GM21515 (cell line): Measurements from ENCODE around the gene PI4K2A.

Experiments used
- ATAC-seq: cut with Tn5 transposase; IDR thresholded peaks from one replicate; pipeline ENCODE4 v1.9.1; 2021; ENCODE audit not compliant: unreplicated experiment

PI4K2A gene

GRCh38 chr10:97703398-97704067 lies 63.1 kb downstream of the PI4K2A start:
- ATAC-seq: no peak

DNA sequence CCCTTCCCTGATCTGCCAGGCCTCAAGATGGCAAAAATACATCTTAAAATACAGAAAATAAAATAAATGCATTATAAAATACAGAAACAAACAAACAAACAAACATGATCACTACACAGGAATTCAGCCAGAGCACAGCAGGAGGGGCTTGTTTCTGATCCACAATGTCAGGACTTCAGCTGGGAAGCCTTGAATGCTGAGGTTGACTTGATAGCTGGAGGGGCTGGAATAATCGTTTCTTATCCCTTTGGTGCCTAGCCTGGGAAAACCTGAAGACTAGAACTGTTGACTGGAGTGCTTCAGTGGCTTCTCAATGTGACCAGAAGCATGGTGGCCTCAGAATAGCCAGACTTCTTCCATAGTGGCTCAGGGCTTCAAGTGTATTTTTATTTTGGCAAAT lies 63.9 kb downstream of the PI4K2A start:
- no peak for ATAC-seq

DNA sequence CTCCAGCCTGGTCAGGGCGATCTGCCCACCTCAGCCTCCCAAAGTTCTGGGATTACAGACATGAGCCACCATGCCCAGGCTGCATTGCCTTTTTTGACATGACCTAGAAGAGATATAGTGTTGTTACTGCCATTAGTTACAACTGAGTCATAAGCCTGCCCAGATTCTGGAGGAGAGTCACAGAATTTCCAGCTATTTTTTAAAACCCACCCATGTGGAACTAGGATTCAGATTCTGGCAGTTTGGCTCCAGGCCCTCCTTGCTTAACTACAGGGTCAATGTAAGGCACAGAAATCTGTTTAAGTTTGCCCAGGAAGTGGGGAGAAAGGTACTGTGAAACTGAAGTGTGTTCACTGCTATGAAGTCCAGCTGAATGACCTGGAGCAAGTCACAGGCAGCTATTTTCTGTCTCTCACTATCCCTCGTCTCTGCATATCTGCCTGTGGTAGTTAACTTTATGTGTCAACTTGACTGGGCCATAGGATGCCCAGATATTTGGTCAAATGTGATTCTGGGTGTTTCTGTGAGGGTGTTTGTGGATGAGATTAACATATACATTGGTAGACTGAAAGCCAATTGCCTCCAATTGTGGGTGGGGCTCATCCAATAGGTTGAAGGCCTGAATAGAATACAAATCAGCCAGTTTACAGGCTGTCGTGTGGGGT lies 64.7 kb downstream of the PI4K2A start:
- no peak for ATAC-seq

- no peak for ATAC-seq
These were observed 66.8 kb downstream of the PI4K2A start for GRCh38 chr10:97707134-97707861.

GRCh38 chr10:97708167-97708566 lies 67.7 kb downstream of the PI4K2A start:
- ATAC-seq: no peak

DNA sequence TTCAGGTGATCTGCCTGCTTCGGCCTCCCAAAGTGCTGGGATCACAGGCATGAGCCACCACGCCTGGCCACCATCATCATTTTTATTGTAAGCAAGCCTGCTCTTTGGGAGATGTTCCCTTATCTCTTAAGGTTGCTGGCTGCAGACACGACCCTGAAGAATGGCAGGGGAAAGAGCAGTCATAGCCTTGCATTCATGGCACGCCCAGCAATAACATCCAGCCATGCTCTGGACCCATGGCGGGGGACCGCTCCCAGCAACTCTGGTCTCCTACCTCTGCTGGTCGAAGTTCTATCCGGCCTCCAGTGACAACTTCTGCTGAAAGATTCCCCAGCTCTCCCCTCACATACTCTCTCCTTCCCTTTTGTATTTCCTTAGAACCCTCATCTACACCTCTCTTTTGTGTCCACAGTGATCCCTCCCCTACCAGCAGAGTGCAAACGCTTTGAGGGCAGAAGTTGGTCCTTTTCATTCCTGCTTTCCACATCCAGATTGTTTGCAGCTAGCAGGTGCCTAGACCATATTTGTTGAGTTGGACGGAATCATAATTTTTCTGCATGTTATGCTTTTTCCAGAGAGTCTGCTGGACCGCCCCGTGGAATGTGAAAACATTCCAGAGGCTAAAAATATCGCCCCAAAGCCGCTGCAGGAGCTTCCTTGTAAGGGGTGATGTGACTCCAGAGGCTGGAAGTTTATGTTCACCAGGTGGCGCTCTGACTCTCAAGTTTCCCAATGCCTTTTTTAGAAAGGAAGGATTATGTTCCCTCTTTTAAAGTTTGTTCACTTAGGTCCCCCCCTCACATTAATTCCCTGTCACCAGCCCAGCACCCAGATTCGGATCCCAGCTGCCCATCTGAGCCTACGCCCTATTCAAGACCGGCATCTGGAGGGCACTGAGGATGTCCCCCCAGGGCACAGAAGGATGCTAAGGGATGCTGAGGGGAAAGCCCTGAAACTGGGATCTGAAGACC lies 68.8 kb downstream of the PI4K2A start:
- no peak for ATAC-seq

- no peak for ATAC-seq
These were observed 71.4 kb downstream of the PI4K2A start for GRCh38 chr10:97711640-97712572.

DNA sequence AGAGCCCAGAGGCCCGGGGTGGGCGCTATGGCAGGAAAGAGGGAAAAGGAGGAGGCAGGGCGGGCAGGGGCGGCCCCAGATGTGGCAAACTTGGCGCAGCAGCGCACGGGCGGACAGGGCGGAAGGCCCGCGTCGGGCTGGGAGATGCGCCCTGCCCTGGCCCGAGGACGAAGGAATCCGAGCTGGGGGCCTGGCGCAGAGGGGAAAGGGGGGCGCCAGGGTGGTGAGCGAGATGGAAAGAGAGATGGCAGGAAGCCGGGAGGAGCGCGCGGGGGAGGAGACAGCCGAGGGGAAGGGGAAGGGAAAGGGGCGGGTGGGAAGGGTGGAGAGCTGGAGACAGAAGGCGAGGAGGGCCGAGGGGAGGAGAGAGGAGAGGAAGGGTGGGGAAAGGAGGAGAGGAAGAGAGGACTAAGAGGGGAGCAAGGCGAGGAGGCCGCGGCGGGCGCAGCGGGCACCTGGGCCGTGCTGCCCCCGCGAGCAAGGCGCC lies 72.9 kb downstream of the PI4K2A start, which contains the start of gene MARVELD1:
Gene MARVELD1 (plus strand): TSS at position 392 of the 487 bp plus-strand sequence. CDS start 147 bp downstream, outside the sequence.
- ATAC-seq: no peak

DNA sequence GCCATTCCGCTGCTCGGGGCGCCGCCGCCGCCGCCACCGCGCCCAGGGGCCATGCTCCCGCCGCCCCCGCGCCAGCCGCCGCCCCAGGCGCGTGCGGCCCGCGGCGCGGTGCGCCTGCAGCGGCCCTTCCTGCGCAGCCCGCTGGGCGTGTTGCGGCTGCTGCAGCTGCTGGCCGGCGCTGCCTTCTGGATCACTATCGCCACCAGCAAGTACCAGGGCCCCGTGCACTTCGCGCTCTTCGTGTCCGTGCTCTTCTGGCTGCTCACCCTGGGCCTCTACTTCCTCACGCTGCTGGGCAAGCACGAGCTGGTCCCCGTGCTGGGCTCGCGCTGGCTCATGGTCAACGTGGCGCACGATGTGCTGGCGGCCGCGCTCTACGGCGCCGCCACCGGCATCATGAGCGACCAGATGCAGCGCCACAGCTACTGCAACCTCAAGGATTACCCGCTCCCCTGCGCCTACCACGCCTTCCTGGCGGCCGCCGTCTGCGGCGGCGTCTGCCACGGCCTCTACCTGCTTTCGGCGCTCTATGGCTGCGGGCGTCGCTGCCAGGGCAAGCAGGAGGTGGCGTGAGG lies 73.4 kb downstream of the PI4K2A start:
- peak; percentile 78 for ATAC-seq

DNA sequence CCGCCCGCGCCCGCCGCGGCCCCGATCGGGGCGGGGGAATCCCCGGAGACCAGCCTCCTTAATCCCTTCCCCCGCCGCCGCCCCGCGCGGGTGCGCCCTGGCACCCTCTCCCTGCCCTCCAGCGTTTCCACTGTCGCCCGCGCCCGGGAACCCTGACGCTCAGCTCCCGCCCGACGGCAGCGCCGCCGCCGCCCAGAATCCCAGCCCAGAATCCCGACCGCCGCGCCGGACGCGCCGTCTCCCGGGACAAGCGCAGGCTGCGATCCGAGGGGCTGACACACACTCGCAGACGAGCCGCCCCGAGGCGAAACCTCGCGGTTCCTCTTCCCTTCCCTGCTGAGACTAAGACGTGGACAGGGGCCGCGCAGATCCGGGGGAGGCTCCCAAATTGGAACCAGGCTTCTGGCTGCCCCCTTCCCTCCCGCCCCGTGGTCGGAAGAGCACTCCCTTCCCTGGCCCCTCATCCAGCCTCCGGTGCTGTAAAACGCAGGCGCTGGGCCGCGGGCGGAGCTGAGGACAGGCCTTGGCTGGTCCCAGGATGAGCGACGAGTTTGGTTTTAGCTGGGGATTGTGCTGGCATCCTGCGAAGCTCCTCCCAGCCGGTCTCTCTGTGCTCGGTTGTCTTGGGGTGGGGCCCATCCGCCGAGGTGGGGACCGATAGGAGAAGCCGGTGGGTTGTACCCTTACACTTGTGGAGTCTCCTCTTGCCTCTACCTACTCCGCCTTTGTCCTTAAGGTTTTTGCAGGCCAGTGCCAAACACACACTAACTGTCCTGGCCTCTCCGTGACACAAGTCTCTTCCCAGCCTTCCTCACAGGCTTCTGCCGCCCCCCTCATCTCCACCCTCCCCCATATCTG lies 74.2 kb downstream of the PI4K2A start:
- peak; percentile 49 for ATAC-seq

DNA sequence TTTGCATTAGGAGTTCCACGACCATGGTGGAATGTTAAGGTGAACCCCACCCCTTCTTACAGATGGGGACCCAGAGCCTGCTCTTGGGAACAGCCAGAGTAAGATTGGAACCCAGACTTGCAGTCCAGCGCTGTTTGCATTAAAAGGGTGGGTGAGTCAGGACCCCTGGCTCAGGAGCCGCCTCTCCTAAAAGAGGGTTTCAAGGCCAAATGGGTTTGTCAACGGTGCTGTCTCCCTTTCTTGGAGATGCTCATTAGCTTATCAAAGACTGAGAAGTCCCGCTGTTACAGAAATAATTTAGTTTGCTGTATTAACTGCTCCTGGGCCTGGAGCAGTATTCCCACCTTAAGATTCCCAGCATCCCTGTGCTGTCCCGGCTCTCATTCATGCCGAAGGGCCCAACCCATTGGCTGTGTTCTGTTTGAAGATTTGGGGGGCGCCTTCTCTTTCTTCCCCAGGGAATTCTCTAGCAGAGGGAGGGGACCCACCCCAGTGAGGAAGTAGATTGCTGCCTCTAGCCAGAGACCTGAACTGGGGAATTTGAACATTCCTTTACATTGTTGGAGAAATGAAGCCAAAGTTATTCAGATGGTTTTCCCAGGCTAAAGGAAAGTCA lies 74.9 kb downstream of the PI4K2A start:
- no peak for ATAC-seq

- no peak for ATAC-seq
These were observed 77.2 kb downstream of the PI4K2A start for GRCh38 chr10:97717627-97718026.

- ATAC-seq: no peak
These were observed 77.7 kb downstream of the PI4K2A start for GRCh38 chr10:97718178-97718577.

DNA sequence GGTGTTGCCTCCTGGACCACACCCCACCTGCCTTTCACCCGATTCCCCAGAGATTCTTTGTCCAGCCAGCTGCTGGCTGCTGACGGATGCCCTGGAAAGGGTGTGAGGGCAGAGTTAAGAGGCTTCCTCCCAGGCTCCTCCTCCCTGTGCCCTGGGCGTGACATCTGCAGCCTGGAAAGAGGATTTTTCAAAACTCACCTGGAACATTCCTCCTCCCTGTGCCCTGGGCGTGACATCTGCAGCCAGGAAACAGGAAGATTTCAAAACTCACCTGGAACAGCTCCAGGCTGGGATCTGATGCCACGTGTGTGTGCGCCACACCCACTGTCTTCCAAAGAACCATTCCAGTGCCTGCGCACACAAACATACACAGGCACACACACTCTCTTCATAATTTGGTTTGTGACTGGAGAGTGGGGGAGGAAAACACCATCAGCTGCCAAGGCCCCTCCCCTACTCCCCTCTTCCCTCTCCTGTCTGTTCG lies 78.2 kb downstream of the PI4K2A start:
- ATAC-seq: no peak

GRCh38 chr10:97719602-97720001 lies 79.1 kb downstream of the PI4K2A start:
- no peak for ATAC-seq

DNA sequence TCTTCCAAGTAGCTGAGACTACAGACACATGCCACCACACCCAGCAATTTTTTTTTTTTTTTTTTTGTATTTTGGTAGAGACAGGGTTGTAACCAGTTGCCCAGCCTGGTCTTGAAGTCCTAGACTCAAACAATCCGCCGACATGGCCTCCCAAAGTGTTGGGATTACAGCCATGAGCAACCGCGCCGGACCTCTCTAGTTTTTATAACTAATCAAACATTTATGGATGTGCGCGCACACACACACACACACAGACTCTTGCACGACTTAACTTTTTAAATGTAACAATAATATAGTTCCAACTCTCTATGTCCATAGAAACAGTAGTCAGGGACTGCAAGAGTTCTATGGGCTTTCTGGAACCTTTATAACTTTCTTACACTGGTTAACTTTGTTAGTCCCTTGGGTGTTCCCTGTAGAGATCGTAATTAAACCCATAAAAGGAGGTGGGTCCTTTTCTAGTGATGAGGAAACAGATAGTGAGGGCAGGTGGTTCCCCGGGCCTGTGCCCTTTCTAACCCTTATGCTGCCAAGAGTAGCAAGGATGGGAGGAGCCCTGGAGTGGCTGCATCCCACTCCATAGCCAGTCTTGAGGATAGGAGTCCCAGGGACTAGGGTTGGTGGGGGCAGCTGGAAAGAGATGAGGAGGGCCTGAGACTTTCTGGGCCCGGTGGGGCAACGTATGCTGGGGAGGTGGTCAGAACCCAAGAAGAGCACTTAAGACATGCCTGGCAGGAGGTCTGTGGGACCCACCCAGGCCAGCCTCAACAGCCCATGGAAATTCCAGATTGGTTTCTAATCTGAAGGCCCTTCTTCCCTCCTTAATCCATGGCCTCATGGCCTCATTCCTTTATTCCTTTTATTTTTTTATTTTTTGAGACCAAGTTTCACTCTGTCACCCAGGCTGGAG lies 81.7 kb downstream of the PI4K2A start:
- ATAC-seq: no peak

GRCh38 chr10:97723001-97723400 lies 82.5 kb downstream of the PI4K2A start:
- no peak for ATAC-seq
